Caco-2 (cell line): ENCODE results near the gene ATCAY. TPM values are rescaled to one million over a fixed set of nuclear protein-coding genes. Genes with fewer than 3 reads are reported as not detected.

ENCODE experiments used
- BruUV-seq: library from RNA; stranded (reverse); fragments of 400-500 nt; replicated peaks from 2 replicates; lab custom pipeline; 2021; lab: Mats Ljungman, UMichigan
- CTCF ChIA-PET: fragments of 300-600 bp; sonication (Branson Sonifier 250); formaldehyde crosslinking; loops from one replicate; lab custom pipeline; 2022; ENCODE audit warnings: antibody characterized with exemption; lab: Charles Lee
- POLR2A ChIA-PET: fragments of 300-600 bp; sonication (Branson Sonifier 250); formaldehyde crosslinking; loops from one replicate; lab custom pipeline; 2022; ENCODE audit warnings: antibody characterized with exemption; lab: Charles Lee
- DNase-seq, 2 experiments: peaks; one replicate each; pipeline versions ENCODE4 v3.0.0 to v3.0.0-alpha.2; 2020 to 2022
- H3K27me3 ChIP-seq: replicated peaks from 2 replicates; pipeline ENCODE4 v1.6.0; 2011; ENCODE audit warnings: low read length; ENCODE audit not compliant: control insufficient read depth, insufficient read depth
- H3K36me3 ChIP-seq: 2 replicates; pipeline ENCODE4 v1.5.1; 2011; ENCODE audit warnings: low read length; ENCODE audit not compliant: control insufficient read depth, insufficient read depth
- H3K4me1 ChIP-seq: fragments of 250-450 bp; sonication (Bioruptor Pico); 2 replicates; pipeline ENCODE4 v1.5.1; 2020; ENCODE audit warnings: mild to moderate bottlenecking
- H3K4me3 ChIP-seq: 2 replicates; pipeline ENCODE4 v1.5.1; 2011; ENCODE audit warnings: low read depth, mild to moderate bottlenecking, control low read depth, low read length
- H3K9me3 ChIP-seq: fragments of 250-450 bp; sonication (Bioruptor Pico); 2 replicates; pipeline ENCODE4 v1.5.1; 2020; ENCODE audit warnings: mild to moderate bottlenecking, moderate library complexity
- H3K27ac Mint-ChIP-seq: one replicate; pipeline ENCODE4 v1.8.0; 2022; ENCODE audit warnings: mixed read lengths; ENCODE audit not compliant: unreplicated experiment
- H3K27me3 Mint-ChIP-seq: one replicate; pipeline ENCODE4 v1.8.0; 2022; ENCODE audit warnings: mixed read lengths; ENCODE audit not compliant: insufficient read depth, unreplicated experiment
- H3K36me3 Mint-ChIP-seq: one replicate; pipeline ENCODE4 v1.8.0; 2022; ENCODE audit warnings: mild to moderate bottlenecking, mixed read lengths; ENCODE audit not compliant: insufficient read depth, unreplicated experiment
- H3K4me1 Mint-ChIP-seq: one replicate; pipeline ENCODE4 v1.8.0; 2022; ENCODE audit warnings: low read depth, mixed read lengths; ENCODE audit not compliant: unreplicated experiment
- H3K4me3 Mint-ChIP-seq: one replicate; pipeline ENCODE4 v1.8.0; 2022; ENCODE audit warnings: mild to moderate bottlenecking, moderate library complexity, mixed read lengths; ENCODE audit not compliant: unreplicated experiment
- H3K9me3 Mint-ChIP-seq: one replicate; pipeline ENCODE4 v1.8.0; 2022; ENCODE audit warnings: mixed read lengths; ENCODE audit not compliant: unreplicated experiment
- intact Hi-C: fragments of 100-400 bp; cut with micrococcal nuclease; formaldehyde crosslinking; loops from one replicate; pipeline ENCODE4 v1.10.0; 2022; ENCODE audit not compliant: unreplicated experiment
- total RNA-seq: library from RNA; stranded (reverse); gene quantifications from 2 replicates; pipeline ENCODE4 v1.2.3, GENCODE V29; 2022
- TF ChIP-seq, protein P1 (sequence below), 2 experiments: fragments of 200-600 bp in 1 of 2; IDR thresholded peaks; 1 replicate in 1 of 2; 2 replicates in 1 of 2; pipeline versions ENCODE4 v1.5.1 to v1.8.0; 2011 to 2022; ENCODE audit warnings: antibody characterized with exemption in 1 of 2, control low read depth in 1 of 2, inconsistent platforms in 1 of 2, low read depth in 1 of 2, low read length in 1 of 2, mild to moderate bottlenecking in 1 of 2, moderate library complexity in 1 of 2; ENCODE audit not compliant: insufficient read depth in 1 of 2, severe bottlenecking in 1 of 2, unreplicated experiment in 1 of 2

Gene ATCAY
- total RNA-seq, 1 experiment from 2014 or later = not detected

DNA sequence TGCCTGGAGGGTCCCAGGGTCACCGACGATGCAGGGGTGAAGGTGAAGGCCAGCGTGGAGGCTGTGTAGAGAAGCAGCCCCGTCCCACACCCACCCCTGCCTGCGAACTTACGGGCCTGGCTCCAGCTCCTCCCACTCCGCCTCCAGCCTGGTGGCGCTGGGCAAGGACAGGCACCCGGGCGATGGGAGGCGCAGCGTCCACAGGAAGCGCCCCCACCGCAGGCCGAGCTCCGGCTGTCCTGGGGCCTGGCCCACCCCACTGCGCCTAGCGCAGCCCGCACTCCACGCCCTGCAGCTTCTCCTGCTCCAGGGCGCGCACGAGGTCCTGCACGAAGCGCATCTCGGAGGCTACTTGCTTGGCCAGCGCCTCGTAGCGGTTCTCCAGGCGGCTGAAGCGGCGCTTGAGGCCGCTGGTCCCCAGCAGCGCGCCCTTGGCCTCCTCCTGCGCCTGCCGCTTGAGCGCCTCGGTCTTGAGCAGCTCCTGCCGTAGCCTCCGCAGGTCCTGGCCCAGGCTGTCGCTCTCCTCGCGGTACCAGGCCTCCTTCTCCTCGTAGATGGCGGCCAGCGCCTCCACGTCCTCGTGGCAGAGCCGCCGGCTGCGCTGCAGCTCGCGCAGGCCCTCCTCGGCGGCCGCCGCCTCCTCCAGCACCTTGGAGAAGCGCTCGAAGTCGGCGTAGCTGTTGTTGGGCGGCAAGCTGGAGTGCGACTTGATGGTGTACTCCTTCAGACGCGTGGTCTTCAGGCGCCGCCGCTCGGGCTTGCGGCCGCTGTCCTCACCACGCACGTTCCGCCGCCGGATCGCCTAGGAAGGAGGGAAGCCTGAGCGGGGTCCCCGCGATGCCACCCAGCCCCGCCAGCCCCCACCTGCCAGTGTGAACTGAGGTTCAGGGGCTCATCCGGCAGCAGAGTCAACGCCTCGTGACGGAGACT is 78.6 kb downstream of the ATCAY start:
- Mint-ChIP-seq H3K9me3 (no peaks in the 10 kb centered on the region), H3K36me3 (peaks cover 70% of the 10 kb centered on the region), H3K4me3 (no peak overlapping the region), H3K27ac (no peak overlapping the region), H3K4me1 (no peaks in the 10 kb centered on the region), H3K27me3 (no peaks in the 10 kb centered on the region)
- DNase-seq = no peak
- H3K4me1 ChIP-seq = no peaks in the 10 kb centered on the region
- H3K27me3 ChIP-seq = no peaks in the 10 kb centered on the region
- CTCF ChIA-PET = no interaction called here
- TF ChIP-seq, protein P1, sequence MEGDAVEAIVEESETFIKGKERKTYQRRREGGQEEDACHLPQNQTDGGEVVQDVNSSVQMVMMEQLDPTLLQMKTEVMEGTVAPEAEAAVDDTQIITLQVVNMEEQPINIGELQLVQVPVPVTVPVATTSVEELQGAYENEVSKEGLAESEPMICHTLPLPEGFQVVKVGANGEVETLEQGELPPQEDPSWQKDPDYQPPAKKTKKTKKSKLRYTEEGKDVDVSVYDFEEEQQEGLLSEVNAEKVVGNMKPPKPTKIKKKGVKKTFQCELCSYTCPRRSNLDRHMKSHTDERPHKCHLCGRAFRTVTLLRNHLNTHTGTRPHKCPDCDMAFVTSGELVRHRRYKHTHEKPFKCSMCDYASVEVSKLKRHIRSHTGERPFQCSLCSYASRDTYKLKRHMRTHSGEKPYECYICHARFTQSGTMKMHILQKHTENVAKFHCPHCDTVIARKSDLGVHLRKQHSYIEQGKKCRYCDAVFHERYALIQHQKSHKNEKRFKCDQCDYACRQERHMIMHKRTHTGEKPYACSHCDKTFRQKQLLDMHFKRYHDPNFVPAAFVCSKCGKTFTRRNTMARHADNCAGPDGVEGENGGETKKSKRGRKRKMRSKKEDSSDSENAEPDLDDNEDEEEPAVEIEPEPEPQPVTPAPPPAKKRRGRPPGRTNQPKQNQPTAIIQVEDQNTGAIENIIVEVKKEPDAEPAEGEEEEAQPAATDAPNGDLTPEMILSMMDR (IDR thresholded peaks at IDR 0.05; ENCODE audit: insufficient read depth in 1 of 2, low read depth in 1 of 2, low read length in 1 of 2, severe bottlenecking in 1 of 2, unreplicated experiment in 1 of 2) = no peak
- no peak overlapping the region for H3K4me3 ChIP-seq
- no TSS peak for BruUV-seq
- no peaks in the 10 kb centered on the region for H3K9me3 ChIP-seq
- H3K36me3 ChIP-seq = no peaks in the 10 kb centered on the region; the same call in 1 of the 2 replicates
- intact Hi-C loops = no loop called here
- POLR2A ChIA-PET = no interaction called here

DNA sequence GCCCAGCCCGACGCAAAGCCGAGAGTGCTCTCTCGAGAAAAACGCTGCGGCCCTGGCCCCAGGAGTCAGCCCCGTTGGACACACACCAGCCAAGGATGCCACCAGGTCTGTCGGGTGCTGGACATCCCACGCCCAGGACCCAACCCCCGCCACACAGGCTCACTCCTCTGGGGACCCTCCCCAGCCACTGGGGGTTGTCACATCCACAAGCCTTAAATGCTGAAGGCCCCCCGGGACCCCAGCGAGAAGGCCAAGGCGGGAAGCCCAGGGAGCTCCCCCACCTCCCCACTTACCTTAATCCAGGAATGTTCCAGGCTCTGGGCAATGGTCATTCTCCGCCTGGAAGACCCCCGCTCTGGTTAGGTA is 79.3 kb downstream of the ATCAY start:
- no peaks in the 10 kb centered on the region for H3K9me3 Mint-ChIP-seq
- H3K4me3 ChIP-seq = no peak overlapping the region
- TF ChIP-seq, protein P1 (IDR thresholded peaks at IDR 0.05; ENCODE audit: insufficient read depth in 1 of 2, low read depth in 1 of 2, low read length in 1 of 2, severe bottlenecking in 1 of 2, unreplicated experiment in 1 of 2) = no peak
- H3K27ac Mint-ChIP-seq = no peak overlapping the region
- POLR2A ChIA-PET = no interaction called here
- no TSS peak for BruUV-seq
- no peak overlapping the region for H3K4me3 Mint-ChIP-seq
- H3K9me3 ChIP-seq = no peaks in the 10 kb centered on the region
- H3K36me3 ChIP-seq = no peaks in the 10 kb centered on the region; the same call in 1 of the 2 replicates
- H3K36me3 Mint-ChIP-seq = peaks cover 77% of the 10 kb centered on the region
- intact Hi-C loops = no loop called here
- DNase-seq = no peak
- no peaks in the 10 kb centered on the region for H3K4me1 ChIP-seq
- no peaks in the 10 kb centered on the region for H3K4me1 Mint-ChIP-seq
- H3K27me3 ChIP-seq = no peaks in the 10 kb centered on the region
- H3K27me3 Mint-ChIP-seq = no peaks in the 10 kb centered on the region
- CTCF ChIA-PET = no interaction called here

DNA sequence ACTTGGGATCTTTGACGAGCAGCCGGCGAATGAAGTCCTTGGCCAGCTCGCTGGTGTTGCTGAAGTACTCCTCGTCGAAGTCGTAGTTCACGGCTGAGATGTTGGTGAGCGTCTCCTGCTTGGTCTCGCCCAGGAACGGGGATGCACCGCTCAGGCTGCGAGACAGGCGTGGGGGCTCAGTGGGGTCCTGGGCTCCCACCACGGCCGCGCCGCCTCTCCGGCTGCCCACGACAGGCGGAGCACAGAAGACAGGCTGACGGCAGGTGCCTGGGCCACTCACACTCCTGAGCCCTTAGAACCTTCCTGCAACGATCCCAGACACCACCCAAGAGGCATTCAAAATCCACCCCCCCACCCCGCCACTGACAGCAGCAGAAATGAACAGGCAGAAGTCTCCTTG is 80.5 kb downstream of the ATCAY start:
- Histone ChIP-seq H3K36me3 (no peaks in the 10 kb centered on the region; the same call in 1 of the 2 replicates), H3K27me3 (no peaks in the 10 kb centered on the region), H3K4me3 (no peak overlapping the region), H3K9me3 (no peaks in the 10 kb centered on the region), H3K4me1 (no peaks in the 10 kb centered on the region)
- H3K9me3 Mint-ChIP-seq = no peaks in the 10 kb centered on the region
- CTCF ChIA-PET = interaction anchor here (0.6 kb wide), 1 partner anchor 143 kb away, joined by 3 read pairs; no protein-coding TSS in a partner anchor
- DNase-seq = no peak
- H3K4me3 Mint-ChIP-seq = no peak overlapping the region
- peaks cover 86% of the 10 kb centered on the region for H3K36me3 Mint-ChIP-seq
- TF ChIP-seq, protein P1 (IDR thresholded peaks at IDR 0.05; ENCODE audit: insufficient read depth in 1 of 2, low read depth in 1 of 2, low read length in 1 of 2, severe bottlenecking in 1 of 2, unreplicated experiment in 1 of 2) = no peak
- no peaks in the 10 kb centered on the region for H3K4me1 Mint-ChIP-seq
- no peaks in the 10 kb centered on the region for H3K27me3 Mint-ChIP-seq
- POLR2A ChIA-PET = no interaction called here
- H3K27ac Mint-ChIP-seq = no peak overlapping the region
- BruUV-seq = no TSS peak
- intact Hi-C loops = no loop called here
